ENCODE data around the gene ARPIN.

GRCh38 chr15:89876396-89877082, 36.2 kb downstream of the ARPIN start:
- TF ChIP-seq CTCF (IDR thresholded peaks at IDR 0.05): no peak
- TF ChIP-seq POLR2A (IDR thresholded peaks at IDR 0.05): no peak

All from right lobe of liver (tissue), 4 donors.